RWPE1 (cell line): Measurements from ENCODE around the gene DUSP10.

Source experiments
- CTCF ChIA-PET: fragments of 350-600 bp; sonication (Branson Sonifier 250); formaldehyde crosslinking; extraction: SDS; loops from one replicate; lab custom pipeline; 2021; lab: Yijun Ruan, JAX
- POLR2A ChIA-PET: fragments of 400-600 bp; formaldehyde crosslinking; extraction: SDS; loops from one replicate; lab custom pipeline; 2020; ENCODE audit warnings: antibody characterized with exemption; ENCODE audit not compliant: low non-redundant PET; lab: Yijun Ruan, JAX
- DNase-seq: peaks from one replicate; pipeline ENCODE4 v3.0.0; 2012; ENCODE audit warnings: low spot score
- H3K27ac ChIP-seq: fragments of 450-650 bp; 2 replicates; pipeline ENCODE4 v1.5.1; 2017
- CTCF ChIP-seq: fragments of 450-650 bp; conservative IDR thresholded peaks from 2 replicates; pipeline ENCODE4 v1.5.1; 2017; ENCODE audit warnings: low read depth, mild to moderate bottlenecking

Gene DUSP10

GRCh38 chr1:221782477-221782876 is 40.6 kb upstream of the DUSP10 start:
- no peak for TF ChIP-seq CTCF
- H3K27ac ChIP-seq = no peak overlapping the region
- ChIA-PET CTCF (interaction anchor here (0.6 to 1.1 kb wide), 2 partner anchors 35 to 1069 kb away, joined by 3 read pairs; no protein-coding TSS in a partner anchor), POLR2A (no interaction called here)
- DNase-seq = no peak

GRCh38 chr1:221781102-221781755 is 39.3 kb upstream of the DUSP10 start:
- DNase-seq = no peak
- H3K27ac ChIP-seq = no peak overlapping the region
- ChIA-PET CTCF (interaction anchor here (0.9 kb wide), 1 partner anchor 30 kb away, joined by 3 read pairs; no protein-coding TSS in a partner anchor), POLR2A (no interaction called here)
- TF ChIP-seq CTCF = no peak

GRCh38 chr1:221780175-221780574 is 38.3 kb upstream of the DUSP10 start:
- ChIA-PET CTCF (no interaction called here), POLR2A (no interaction called here)
- DNase-seq = no peak
- no peak for TF ChIP-seq CTCF
- no peak overlapping the region for H3K27ac ChIP-seq

- no peak overlapping the region for H3K27ac ChIP-seq
- CTCF ChIA-PET = no interaction called here
- TF ChIP-seq CTCF = no peak
- POLR2A ChIA-PET = no interaction called here
- no peak for DNase-seq
Measured at GRCh38 chr1:221779771-221780170, 37.9 kb upstream of the DUSP10 start.

GRCh38 chr1:221778535-221779142 is 36.8 kb upstream of the DUSP10 start:
- H3K27ac ChIP-seq = no peak overlapping the region
- ChIA-PET CTCF (no interaction called here), POLR2A (interaction anchor here (0.6 kb wide), 1 partner anchor 35 kb away, joined by 4 read pairs; no protein-coding TSS in a partner anchor)
- DNase-seq = no peak
- TF ChIP-seq CTCF = no peak

- DNase-seq = no peak
- no peak overlapping the region for H3K27ac ChIP-seq
- TF ChIP-seq CTCF = no peak
- ChIA-PET POLR2A (no interaction called here), CTCF (no interaction called here)
Measured at GRCh38 chr1:221778125-221778524, 36.2 kb upstream of the DUSP10 start.
